ENCODE results near the gene OR52I1.

Gene OR52I1

DNA sequence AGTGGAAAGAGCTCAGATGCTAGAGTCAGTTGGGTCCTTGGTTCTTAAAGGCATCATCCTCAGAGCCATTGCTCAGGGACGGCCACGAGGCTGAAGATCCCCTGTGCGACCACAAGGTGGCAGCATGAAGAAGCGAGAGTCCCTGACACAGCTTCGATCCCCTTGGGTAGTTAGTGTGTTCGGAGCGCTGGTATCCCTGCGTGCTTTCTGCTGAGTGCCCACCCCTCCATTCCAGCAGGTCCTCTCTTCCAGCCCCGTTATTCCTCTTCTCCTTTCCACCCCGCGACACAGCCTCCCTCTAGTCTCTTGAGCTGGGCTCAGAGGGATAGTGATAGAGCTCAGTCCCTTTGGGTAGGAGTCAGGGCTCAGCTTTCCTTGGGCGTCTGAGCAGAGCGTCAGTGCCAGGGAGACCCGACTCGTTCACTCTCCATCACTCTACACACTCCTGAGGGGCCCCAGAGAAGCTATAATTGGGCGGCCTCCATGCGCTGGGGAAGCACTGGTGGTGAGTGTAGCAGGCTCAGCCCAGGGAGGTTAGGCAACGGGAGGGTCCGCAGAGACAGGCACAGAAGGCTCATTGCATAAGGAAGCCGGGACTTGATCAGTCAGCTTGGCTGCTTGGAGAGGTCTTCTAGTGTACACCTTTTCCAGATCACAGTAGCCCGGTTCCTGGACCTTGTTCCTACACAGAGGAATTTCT lies 43.3 kb downstream of the OR52I1 start, which contains the start of gene OR51D1:
TSS of gene OR51D1 (plus strand) at position 516 of the 700 bp plus-strand sequence. CDS start 2,314 bp downstream, outside the sequence.
- no peak within 1 kb of the TSS for H3K27ac ChIP-seq
- TF ChIP-seq, protein P1, sequence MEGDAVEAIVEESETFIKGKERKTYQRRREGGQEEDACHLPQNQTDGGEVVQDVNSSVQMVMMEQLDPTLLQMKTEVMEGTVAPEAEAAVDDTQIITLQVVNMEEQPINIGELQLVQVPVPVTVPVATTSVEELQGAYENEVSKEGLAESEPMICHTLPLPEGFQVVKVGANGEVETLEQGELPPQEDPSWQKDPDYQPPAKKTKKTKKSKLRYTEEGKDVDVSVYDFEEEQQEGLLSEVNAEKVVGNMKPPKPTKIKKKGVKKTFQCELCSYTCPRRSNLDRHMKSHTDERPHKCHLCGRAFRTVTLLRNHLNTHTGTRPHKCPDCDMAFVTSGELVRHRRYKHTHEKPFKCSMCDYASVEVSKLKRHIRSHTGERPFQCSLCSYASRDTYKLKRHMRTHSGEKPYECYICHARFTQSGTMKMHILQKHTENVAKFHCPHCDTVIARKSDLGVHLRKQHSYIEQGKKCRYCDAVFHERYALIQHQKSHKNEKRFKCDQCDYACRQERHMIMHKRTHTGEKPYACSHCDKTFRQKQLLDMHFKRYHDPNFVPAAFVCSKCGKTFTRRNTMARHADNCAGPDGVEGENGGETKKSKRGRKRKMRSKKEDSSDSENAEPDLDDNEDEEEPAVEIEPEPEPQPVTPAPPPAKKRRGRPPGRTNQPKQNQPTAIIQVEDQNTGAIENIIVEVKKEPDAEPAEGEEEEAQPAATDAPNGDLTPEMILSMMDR (IDR thresholded peaks at IDR 0.05) = peak; percentile 89
- no peak for TF ChIP-seq ZFX (IDR thresholded peaks at IDR 0.05; ENCODE audit: borderline replicate concordance)

DNA sequence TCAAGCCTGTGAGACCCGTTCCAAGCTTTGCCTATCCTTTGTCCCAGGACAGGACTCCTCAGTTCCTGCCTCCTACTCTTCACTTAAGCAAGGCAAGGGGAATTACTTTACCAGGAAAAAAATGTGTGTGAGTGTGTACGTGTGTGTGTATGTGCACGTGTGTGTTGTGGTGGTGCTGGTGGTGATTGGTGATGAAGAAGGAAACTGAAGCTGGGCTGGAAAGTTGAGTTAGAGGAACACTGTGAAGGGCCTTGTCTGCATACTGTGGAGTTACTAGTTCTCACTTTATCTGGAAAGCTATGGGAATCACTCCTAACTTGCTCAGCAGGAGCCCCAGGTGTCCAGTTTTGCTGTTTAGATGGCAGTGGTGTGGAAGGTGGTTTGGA lies 43.8 kb downstream of the OR52I1 start:
- no peak for TF ChIP-seq ZFX (IDR thresholded peaks at IDR 0.05; ENCODE audit: borderline replicate concordance)

DNA sequence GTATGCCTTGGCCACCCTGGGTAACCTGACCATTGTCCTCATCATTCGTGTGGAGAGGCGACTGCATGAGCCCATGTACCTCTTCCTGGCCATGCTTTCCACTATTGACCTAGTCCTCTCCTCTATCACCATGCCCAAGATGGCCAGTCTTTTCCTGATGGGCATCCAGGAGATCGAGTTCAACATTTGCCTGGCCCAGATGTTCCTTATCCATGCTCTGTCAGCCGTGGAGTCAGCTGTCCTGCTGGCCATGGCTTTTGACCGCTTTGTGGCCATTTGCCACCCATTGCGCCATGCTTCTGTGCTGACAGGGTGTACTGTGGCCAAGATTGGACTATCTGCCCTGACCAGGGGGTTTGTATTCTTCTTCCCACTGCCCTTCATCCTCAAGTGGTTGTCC lies 46.1 kb downstream of the OR52I1 start:
- H3K27ac ChIP-seq = no peak overlapping the region

More for the DNA sequence above, 43.8 kb downstream of the OR52I1 start:
- no peak overlapping the region for H3K27ac ChIP-seq

DNA sequence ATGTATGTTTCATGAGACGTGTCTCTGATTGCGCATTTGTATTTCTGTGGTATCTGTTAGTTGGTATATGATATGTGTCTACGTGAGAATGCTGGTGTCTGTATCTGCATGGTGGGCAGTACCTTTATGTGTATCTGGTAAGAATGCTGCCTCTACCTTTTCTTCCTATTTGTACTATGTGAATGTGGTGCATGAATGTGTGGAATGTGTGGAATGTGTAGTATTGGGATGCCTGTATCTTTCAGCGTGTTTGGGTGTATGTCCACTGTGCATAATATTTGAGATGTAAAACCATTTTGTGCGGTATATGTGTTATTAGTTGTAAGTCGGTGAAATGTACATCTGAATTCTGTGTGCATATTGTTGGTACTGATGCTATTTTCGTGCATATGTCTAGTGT lies 47.7 kb downstream of the OR52I1 start:
- no peak for TF ChIP-seq ZFX (IDR thresholded peaks at IDR 0.05; ENCODE audit: borderline replicate concordance)
- TF ChIP-seq, protein P1 (IDR thresholded peaks at IDR 0.05) = no peak
- H3K27ac ChIP-seq = no peak overlapping the region

More for the DNA sequence above, 46.1 kb downstream of the OR52I1 start:
- no peak for TF ChIP-seq ZFX (IDR thresholded peaks at IDR 0.05; ENCODE audit: borderline replicate concordance)
- TF ChIP-seq, protein P1 (IDR thresholded peaks at IDR 0.05) = no peak

DNA sequence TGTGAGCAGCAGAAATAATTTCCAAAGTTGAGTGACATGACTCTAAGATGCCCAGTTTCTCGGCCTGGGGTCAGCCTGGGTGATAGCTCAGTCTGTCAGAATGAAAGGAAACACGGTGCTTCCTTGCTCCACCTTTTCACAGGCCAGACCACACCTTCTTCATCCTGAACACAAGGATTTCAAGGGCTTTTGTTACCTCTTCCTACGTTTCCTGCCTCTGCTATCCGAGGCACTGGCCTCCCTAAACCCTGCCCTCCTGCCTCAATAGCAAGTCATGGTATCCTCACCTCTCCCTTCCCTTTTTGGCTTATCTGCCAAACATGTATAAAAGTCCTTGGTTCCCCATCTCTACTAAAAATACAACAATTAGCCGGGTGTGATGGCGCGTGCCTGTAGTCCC lies 48.2 kb downstream of the OR52I1 start:
- no peak overlapping the region for H3K27ac ChIP-seq
- TF ChIP-seq, protein P1 (IDR thresholded peaks at IDR 0.05) = no peak
- no peak for TF ChIP-seq ZFX (IDR thresholded peaks at IDR 0.05; ENCODE audit: borderline replicate concordance)

DNA sequence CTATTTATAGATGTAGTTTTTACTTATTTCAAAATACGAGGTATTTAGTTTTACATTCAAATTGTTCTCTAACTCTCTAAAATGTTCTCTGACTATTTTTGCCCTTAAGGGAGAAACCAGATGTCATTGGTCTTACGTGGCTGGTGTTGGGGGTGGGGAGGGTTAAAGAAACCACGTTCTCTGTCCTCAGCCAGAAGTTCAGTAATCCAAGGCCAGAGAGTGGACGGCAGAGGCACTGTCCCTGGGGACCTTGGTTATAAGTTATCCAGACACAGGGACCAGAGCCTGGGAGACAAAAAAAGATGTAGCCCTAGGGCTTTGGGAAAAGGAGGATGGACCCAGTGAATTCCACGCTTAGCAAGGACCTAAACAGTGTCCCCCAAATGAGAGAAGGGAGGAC lies 49.2 kb downstream of the OR52I1 start:
- TF ChIP-seq, protein P1 (IDR thresholded peaks at IDR 0.05) = no peak
- TF ChIP-seq ZFX (IDR thresholded peaks at IDR 0.05; ENCODE audit: borderline replicate concordance) = no peak
- H3K27ac ChIP-seq = no peak overlapping the region

DNA sequence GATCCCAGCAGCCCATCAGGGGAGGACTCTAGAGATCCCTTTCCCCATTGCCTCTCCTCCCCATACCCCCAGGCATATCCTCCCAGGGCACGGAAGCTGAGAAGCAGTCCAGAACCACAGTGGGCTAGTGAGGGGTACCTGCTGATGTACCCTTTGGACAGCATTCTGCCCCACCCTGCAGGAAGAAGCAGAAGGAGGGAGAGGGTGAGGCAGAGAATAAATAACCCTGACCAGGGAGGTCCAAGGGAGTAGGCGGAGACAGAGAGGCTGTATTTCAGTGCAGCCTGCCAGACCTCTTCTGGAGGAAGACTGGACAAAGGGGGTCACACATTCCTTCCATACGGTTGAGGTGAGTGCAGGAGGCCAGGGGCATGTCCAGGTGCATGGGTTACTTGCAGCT lies 49.8 kb downstream of the OR52I1 start, which contains the start of gene OR51E1:
TSS of gene OR51E1 (plus strand) at position 301 of the 400 bp plus-strand sequence. CDS start 8,545 bp downstream, outside the sequence.
- H3K27ac ChIP-seq = no peak within 1 kb of the TSS
- no peak for TF ChIP-seq ZFX (IDR thresholded peaks at IDR 0.05; ENCODE audit: borderline replicate concordance)
- TF ChIP-seq, protein P1 (IDR thresholded peaks at IDR 0.05) = no peak
